HG03565 (cell line): Measurements from ENCODE around the gene NTRK3.

Experiments used
- ATAC-seq: cut with Tn5 transposase; IDR thresholded peaks from one replicate; pipeline ENCODE4 v1.9.1; 2021; ENCODE audit warnings: mild to moderate bottlenecking, moderate library complexity; ENCODE audit not compliant: unreplicated experiment

The NTRK3 gene

GRCh38 chr15:87906444-87906843, 350.1 kb downstream of the NTRK3 start:
- ATAC-seq: no peak

GRCh38 chr15:87902772-87903426, 353.6 kb downstream of the NTRK3 start:
- ATAC-seq: no peak

- no peak for ATAC-seq
These were observed 354.4 kb downstream of the NTRK3 start for GRCh38 chr15:87901926-87902690.

- ATAC-seq: no peak
These were observed 355.5 kb downstream of the NTRK3 start for GRCh38 chr15:87901008-87901407.

- ATAC-seq: no peak
These were observed 359.6 kb downstream of the NTRK3 start for GRCh38 chr15:87896936-87897335.

GRCh38 chr15:87887177-87887576, 369.4 kb downstream of the NTRK3 start:
- ATAC-seq: no peak

GRCh38 chr15:87881026-87881425, 375.5 kb downstream of the NTRK3 start:
- ATAC-seq: no peak

GRCh38 chr15:87877822-87878542, 378.6 kb downstream of the NTRK3 start:
- no peak for ATAC-seq

GRCh38 chr15:87877114-87877810, 379.3 kb downstream of the NTRK3 start:
- ATAC-seq: no peak

GRCh38 chr15:87874896-87875711, 381.4 kb downstream of the NTRK3 start:
- ATAC-seq: no peak

- ATAC-seq: no peak
These were observed 383.0 kb downstream of the NTRK3 start for GRCh38 chr15:87873516-87873915.

- ATAC-seq: no peak
These were observed 384.7 kb downstream of the NTRK3 start for GRCh38 chr15:87871731-87872320.

GRCh38 chr15:87871258-87871681, 385.3 kb downstream of the NTRK3 start:
- no peak for ATAC-seq

GRCh38 chr15:87866961-87867360, 389.6 kb downstream of the NTRK3 start:
- no peak for ATAC-seq

GRCh38 chr15:87863152-87863551, 393.4 kb downstream of the NTRK3 start:
- ATAC-seq: no peak

GRCh38 chr15:87860743-87861142, 395.8 kb downstream of the NTRK3 start:
- ATAC-seq: no peak

- ATAC-seq: no peak
These were observed 397.9 kb downstream of the NTRK3 start for GRCh38 chr15:87858651-87859050.

GRCh38 chr15:87851497-87851896, 405.0 kb downstream of the NTRK3 start:
- no peak for ATAC-seq

- ATAC-seq: no peak
These were observed 405.6 kb downstream of the NTRK3 start for GRCh38 chr15:87850916-87851315.

- ATAC-seq: no peak
These were observed 407.4 kb downstream of the NTRK3 start for GRCh38 chr15:87849181-87849580.
